HCT116 (cell line): ENCODE data around the gene HOXB3. TPM values are rescaled to one million over a fixed set of nuclear protein-coding genes. Genes with fewer than 3 reads are reported as not detected.

Source experiments
- ATAC-seq: fragments of 200-7000 bp; cut with Tn5 transposase; 2 replicates; pipeline ENCODE4 v1.9.1; 2020; ENCODE audit warnings: mild to moderate bottlenecking, moderate library complexity
- BruUV-seq: library from RNA; stranded (reverse); fragments of 400-500 nt; replicated peaks from 2 replicates; lab custom pipeline; 2021; lab: Mats Ljungman, UMichigan
- CTCF ChIA-PET: fragments of 300-600 bp; sonication (Branson Sonifier 250); formaldehyde crosslinking; loops from one replicate; lab custom pipeline; 2021; ENCODE audit warnings: antibody characterized with exemption; lab: Charles Lee
- POLR2A ChIA-PET: fragments of 300-600, 350-600 bp; sonication (Branson Sonifier 250); formaldehyde crosslinking; loops from one replicate; lab custom pipeline; 2021; ENCODE audit warnings: antibody characterized with exemption; lab: Charles Lee
- RAD21 ChIA-PET, 2 experiments: fragments of 300-600 bp; sonication (Branson Sonifier 250); formaldehyde crosslinking; loops; one replicate each; lab custom pipeline; 2023; ENCODE audit warnings: low total read pairs in 2 of 2; ENCODE audit not compliant: uncharacterized antibody in 2 of 2, unreplicated experiment in 2 of 2, low non-redundant PET in 1 of 2; lab: Charles Lee
- DNase-seq: peaks from one replicate; pipeline ENCODE4 v3.0.0-alpha.2; 2010; ENCODE audit warnings: low read depth, low spot score
- H2AFZ ChIP-seq: fragments of 200-600 bp; shearing (Covaris generic), sonication (generic); 2 replicates; pipeline ENCODE4 v1.6.1; 2017; ENCODE audit warnings: low read depth, mixed run types, mixed read lengths, antibody characterized with exemption, low read length; ENCODE audit not compliant: poor library complexity, severe bottlenecking
- H3K27ac ChIP-seq: 2 replicates; pipeline ENCODE4 v1.5.1; 2012; ENCODE audit warnings: low read depth, low read length
- H3K27me3 ChIP-seq: fragments of 200-600 bp; sonication (generic); 2 replicates; pipeline ENCODE4 v1.6.1; 2016; ENCODE audit warnings: mixed run types, low read length, mixed read lengths; ENCODE audit not compliant: insufficient read depth
- H3K36me3 ChIP-seq, 2 experiments: fragments of 200-500 bp in 1 of 2; fragments of 200-600 bp in 1 of 2; sonication (Bioruptor generic) in 1 of 2; sonication (generic) in 1 of 2; 2 replicates each; pipeline versions ENCODE4 v1.5.1 to v1.6.1; 2014 to 2016; ENCODE audit warnings: low read length in 2 of 2, inconsistent platforms in 1 of 2, mixed read lengths in 1 of 2, mixed run types in 1 of 2; ENCODE audit not compliant: insufficient read depth in 2 of 2, control insufficient read depth in 1 of 2
- H3K4me1 ChIP-seq, 2 experiments: fragments of 200-600 bp in 1 of 2; sonication (generic) in 1 of 2; 2 replicates each; pipeline versions ENCODE4 v1.5.1 to v1.6.1; 2012 to 2017; ENCODE audit warnings: low read length in 2 of 2, inconsistent platforms in 1 of 2, mild to moderate bottlenecking in 1 of 2, mixed read lengths in 1 of 2, mixed run types in 1 of 2, moderate library complexity in 1 of 2; ENCODE audit not compliant: insufficient read depth in 2 of 2, control insufficient read depth in 1 of 2
- H3K4me2 ChIP-seq: fragments of 200-600 bp; sonication (generic); 2 replicates; pipeline ENCODE4 v1.6.1; 2017; ENCODE audit warnings: mixed run types, low read length, mixed read lengths
- H3K4me3 ChIP-seq, 2 experiments: fragments of 200-600 bp in 1 of 2; sonication (generic) in 1 of 2; replicated peaks in 1 of 2; 2 replicates each; pipeline ENCODE4 v1.5.1; 2011 to 2016; ENCODE audit warnings: low read length in 2 of 2, control low read depth in 1 of 2, low read depth in 1 of 2, mild to moderate bottlenecking in 1 of 2, mixed read lengths in 1 of 2, mixed run types in 1 of 2
- H3K79me2 ChIP-seq: fragments of 200-600 bp; sonication (generic); 2 replicates; pipeline ENCODE4 v1.6.1; 2017; ENCODE audit warnings: mild to moderate bottlenecking, mixed run types, low read length, moderate library complexity, mixed read lengths; ENCODE audit not compliant: insufficient read depth
- H3K9ac ChIP-seq: fragments of 200-600 bp; sonication (generic); 2 replicates; pipeline ENCODE4 v1.6.1; 2016; ENCODE audit warnings: low read length, mixed read lengths
- H3K9me2 ChIP-seq: fragments of 200-600 bp; sonication (generic), shearing (Covaris generic); 2 replicates; pipeline ENCODE4 v1.6.1; 2017; ENCODE audit warnings: mixed run types, mild to moderate bottlenecking, moderate library complexity; ENCODE audit not compliant: insufficient read depth
- H3K9me3 ChIP-seq, 2 experiments: fragments of 200-500 bp in 1 of 2; fragments of 200-600 bp in 1 of 2; sonication (Bioruptor generic) in 1 of 2; sonication (generic) in 1 of 2; 2 replicates each; pipeline ENCODE4 v1.6.1; 2014 to 2017; ENCODE audit warnings: low read length in 2 of 2, mixed read lengths in 2 of 2, inconsistent platforms in 1 of 2, low read depth in 1 of 2, mild to moderate bottlenecking in 1 of 2, mixed run types in 1 of 2, moderate library complexity in 1 of 2; ENCODE audit not compliant: control insufficient read depth in 1 of 2, insufficient read depth in 1 of 2
- H4K20me1 ChIP-seq: fragments of 200-600 bp; sonication (generic), shearing (Covaris generic); 2 replicates; pipeline ENCODE4 v1.6.1; 2017; ENCODE audit warnings: mixed run types, mild to moderate bottlenecking, moderate library complexity; ENCODE audit not compliant: insufficient read depth
- CBX3 ChIP-seq: IDR thresholded peaks from 2 replicates; pipeline ENCODE4 v1.6.1; 2012; ENCODE audit warnings: low read depth
- EZH2 ChIP-seq: fragments of 200-600 bp; sonication (generic); IDR thresholded peaks from 2 replicates; pipeline ENCODE4 v1.6.1; 2017; ENCODE audit warnings: antibody characterized with exemption, mixed run types
- EZH2phosphoT487 ChIP-seq: fragments of 200-600 bp; IDR thresholded peaks from 2 replicates; pipeline ENCODE4 v1.6.1; 2018; ENCODE audit warnings: antibody characterized with exemption, borderline replicate concordance
- FOSL1 ChIP-seq: IDR thresholded peaks from 2 replicates; pipeline ENCODE4 v1.6.1; 2012; ENCODE audit warnings: low read depth
- JUND ChIP-seq: IDR thresholded peaks from 2 replicates; pipeline ENCODE4 v1.6.1; 2012
- POLR2A ChIP-seq: IDR thresholded peaks from 2 replicates; pipeline ENCODE4 v1.7.0; 2011; ENCODE audit warnings: borderline replicate concordance; ENCODE audit not compliant: insufficient read depth, insufficient read length; ENCODE audit errors: extremely low read depth
- POLR2AphosphoS5 ChIP-seq: IDR thresholded peaks from 2 replicates; pipeline ENCODE4 v1.6.1; 2011; ENCODE audit warnings: mild to moderate bottlenecking, low read depth, low read length, moderate library complexity
- SIN3A ChIP-seq: IDR thresholded peaks from 2 replicates; pipeline ENCODE4 v1.6.1; 2012; ENCODE audit warnings: low read depth
- TCF7L2 ChIP-seq: IDR thresholded peaks from 2 replicates; pipeline ENCODE4 v1.7.0; 2011; ENCODE audit warnings: borderline replicate concordance, inconsistent platforms; ENCODE audit not compliant: insufficient read depth, insufficient read length; ENCODE audit errors: extremely low read depth
- YY1 ChIP-seq: IDR thresholded peaks from 2 replicates; pipeline ENCODE4 v1.6.1; 2011; ENCODE audit warnings: low read length, low read depth, moderate library complexity, mild to moderate bottlenecking; ENCODE audit not compliant: insufficient replicate concordance; ENCODE audit errors: extremely low read depth
- ZNF274 ChIP-seq: fragments of 200-500 bp; sonication (Bioruptor generic); IDR thresholded peaks from 2 replicates; pipeline ENCODE4 v1.6.1; 2014; ENCODE audit warnings: mild to moderate bottlenecking, low read depth, low read length, inconsistent platforms
- intact Hi-C: fragments of 100-400 bp; cut with micrococcal nuclease; formaldehyde crosslinking; loops from 2 replicates; pipeline ENCODE4 v1.10.0; 2022
- total RNA-seq: library from RNA; stranded (reverse); gene quantifications from one replicate; pipeline ENCODE4 v1.2.1, GENCODE V29; 2021; ENCODE audit not compliant: unreplicated experiment
- TF ChIP-seq, protein P1 (sequence below), 3 experiments: fragments of 200-600 bp in 1 of 3; sonication (generic) in 1 of 3; IDR thresholded peaks in 2 of 3; conservative IDR thresholded peaks in 1 of 3; 2 replicates each; pipeline ENCODE4 v1.5.1; 2012 to 2017; ENCODE audit warnings: low read depth in 2 of 3, low read length in 2 of 3, antibody characterized with exemption in 1 of 3, borderline replicate concordance in 1 of 3, control low read depth in 1 of 3, mild to moderate bottlenecking in 1 of 3, mixed read lengths in 1 of 3, mixed run types in 1 of 3, moderate library complexity in 1 of 3; ENCODE audit not compliant: insufficient read depth in 1 of 3
- TF ChIP-seq, protein P2 (sequence below): IDR thresholded peaks from 2 replicates; pipeline ENCODE4 v1.6.1; 2012

The HOXB3 gene
- total RNA-seq, 1 experiment from 2014 or later, result 19.8 TPM

GRCh38 chr17:48553190-48553547, 36.9 kb downstream of the HOXB3 start:
- Histone ChIP-seq H3K27ac (no peak overlapping the region), H3K4me3 (no peak overlapping the region), H3K27me3 (no peaks in the 10 kb centered on the region), H3K9me2 (no peaks in the 10 kb centered on the region), H3K79me2 (no peaks in the 10 kb centered on the region), H3K4me2 (no peak overlapping the region), H3K9me3 (no peaks in the 10 kb centered on the region), H3K9ac (no peak overlapping the region), H4K20me1 (no peaks in the 10 kb centered on the region), H2AFZ (no peak overlapping the region), H3K4me1 (peaks cover 0 to 4% of the 10 kb centered on the region in 2 experiments; a peak in 1 of 4 replicates), H3K36me3 (peaks cover 0 to 4% of the 10 kb centered on the region in 2 experiments; a peak in 1 of 4 replicates)
- no peak for ATAC-seq
- POLR2A ChIA-PET, result no interaction called here
- CTCF ChIA-PET, result no interaction called here
- intact Hi-C loops, result no loop called here
- DNase-seq, result no peak
- TF ChIP-seq EZH2phosphoT487 (no peak), EZH2 (no peak), CBX3 (no peak), FOSL1 (no peak), SIN3A (no peak)
- RAD21 ChIA-PET, result no interaction called here
- BruUV-seq, result no TSS peak

DNA sequence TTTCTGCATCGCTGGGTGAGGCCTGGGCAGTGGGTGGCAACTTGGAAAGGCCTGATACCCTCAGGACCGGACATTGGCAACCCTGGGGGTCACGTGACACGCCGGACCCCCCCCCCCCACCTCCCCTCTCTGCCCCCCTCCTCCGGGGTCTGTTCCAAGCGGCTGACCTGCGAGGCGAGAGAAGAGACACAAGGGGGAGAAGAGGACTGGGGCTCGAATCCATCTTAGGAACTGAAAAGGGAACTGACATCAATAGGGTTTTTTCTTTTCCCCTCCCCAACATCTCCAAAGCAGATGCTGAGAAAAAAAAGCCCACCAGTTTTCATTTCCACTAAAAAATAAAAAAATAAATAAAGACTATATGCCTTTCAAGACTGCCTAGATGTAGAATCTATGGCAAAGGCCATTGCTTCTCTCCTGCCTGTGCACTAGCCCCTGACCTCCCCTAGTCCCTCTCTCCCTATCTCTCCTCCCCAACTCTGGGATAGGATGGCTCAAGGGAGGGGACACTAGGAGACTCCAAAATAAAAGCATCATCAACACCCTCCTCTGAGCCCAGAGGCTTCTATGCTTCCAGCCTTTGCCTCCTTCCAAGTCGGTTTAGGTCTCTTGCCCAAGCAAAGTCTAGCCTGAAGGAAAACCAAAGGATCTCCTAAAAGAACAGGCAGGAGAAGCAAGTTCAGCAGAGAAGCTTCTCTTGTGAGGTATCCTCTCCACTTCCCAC, 37.4 kb downstream of the HOXB3 start:
- no peak for DNase-seq
- Histone ChIP-seq H3K27ac (no peak overlapping the region), H3K27me3 (no peaks in the 10 kb centered on the region), H3K4me2 (no peak overlapping the region), H3K9me2 (no peaks in the 10 kb centered on the region), H4K20me1 (no peaks in the 10 kb centered on the region), H3K36me3 (peaks cover 0 to 4% of the 10 kb centered on the region in 2 experiments; a peak in 1 of 4 replicates), H3K4me3 (no peak overlapping the region), H3K4me1 (peaks cover 0 to 4% of the 10 kb centered on the region in 2 experiments; a peak in 1 of 4 replicates), H3K9me3 (no peaks in the 10 kb centered on the region), H2AFZ (no peak overlapping the region), H3K9ac (no peak overlapping the region), H3K79me2 (no peaks in the 10 kb centered on the region)
- intact Hi-C loops, result no loop called here
- ChIA-PET RAD21 (no interaction called here), CTCF (no interaction called here), POLR2A (no interaction called here)
- no TSS peak for BruUV-seq
- ATAC-seq, result no peak
- TF ChIP-seq JUND (no peak), TCF7L2 (no peak), EZH2phosphoT487 (no peak), CBX3 (no peak), ZNF274 (no peak), POLR2AphosphoS5 (no peak), POLR2A (no peak), YY1 (no peak)
- TF ChIP-seq, protein P1, sequence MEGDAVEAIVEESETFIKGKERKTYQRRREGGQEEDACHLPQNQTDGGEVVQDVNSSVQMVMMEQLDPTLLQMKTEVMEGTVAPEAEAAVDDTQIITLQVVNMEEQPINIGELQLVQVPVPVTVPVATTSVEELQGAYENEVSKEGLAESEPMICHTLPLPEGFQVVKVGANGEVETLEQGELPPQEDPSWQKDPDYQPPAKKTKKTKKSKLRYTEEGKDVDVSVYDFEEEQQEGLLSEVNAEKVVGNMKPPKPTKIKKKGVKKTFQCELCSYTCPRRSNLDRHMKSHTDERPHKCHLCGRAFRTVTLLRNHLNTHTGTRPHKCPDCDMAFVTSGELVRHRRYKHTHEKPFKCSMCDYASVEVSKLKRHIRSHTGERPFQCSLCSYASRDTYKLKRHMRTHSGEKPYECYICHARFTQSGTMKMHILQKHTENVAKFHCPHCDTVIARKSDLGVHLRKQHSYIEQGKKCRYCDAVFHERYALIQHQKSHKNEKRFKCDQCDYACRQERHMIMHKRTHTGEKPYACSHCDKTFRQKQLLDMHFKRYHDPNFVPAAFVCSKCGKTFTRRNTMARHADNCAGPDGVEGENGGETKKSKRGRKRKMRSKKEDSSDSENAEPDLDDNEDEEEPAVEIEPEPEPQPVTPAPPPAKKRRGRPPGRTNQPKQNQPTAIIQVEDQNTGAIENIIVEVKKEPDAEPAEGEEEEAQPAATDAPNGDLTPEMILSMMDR (IDR thresholded peaks at IDR 0.05 in 2 of 3, conservative IDR thresholded peaks at IDR 0.05 in 1 of 3; ENCODE audit: borderline replicate concordance in 1 of 3, insufficient read depth in 1 of 3, low read depth in 2 of 3, low read length in 2 of 3), result no peak
- TF ChIP-seq, protein P2, sequence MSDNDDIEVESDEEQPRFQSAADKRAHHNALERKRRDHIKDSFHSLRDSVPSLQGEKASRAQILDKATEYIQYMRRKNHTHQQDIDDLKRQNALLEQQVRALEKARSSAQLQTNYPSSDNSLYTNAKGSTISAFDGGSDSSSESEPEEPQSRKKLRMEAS, result no peak
